HG03139 (cell line): Measurements from ENCODE around the gene ZNF646.

Experiments
- ATAC-seq: cut with Tn5 transposase; IDR thresholded peaks from one replicate; pipeline ENCODE4 v1.9.1; 2021; ENCODE audit not compliant: unreplicated experiment

ZNF646 gene

GRCh38 chr16:31064882-31065461 is 9.2 kb upstream of the ZNF646 start:
- ATAC-seq, result no peak

- no peak for ATAC-seq
These were observed 6.9 kb upstream of the ZNF646 start for GRCh38 chr16:31067342-31067741.

GRCh38 chr16:31071861-31072260 is 2.4 kb upstream of the ZNF646 start:
- ATAC-seq, result no peak

- no peak for ATAC-seq
These were observed 1.6 kb upstream of the ZNF646 start for GRCh38 chr16:31072540-31073141.

GRCh38 chr16:31073142-31073969 is 866 bp upstream of the ZNF646 start:
- peak; percentile 39 for ATAC-seq

- ATAC-seq, result no peak
These were observed 577 bp downstream of the ZNF646 start for GRCh38 chr16:31074814-31075183.

GRCh38 chr16:31076319-31076718 is 2.1 kb downstream of the ZNF646 start:
- ATAC-seq, result no peak

- no peak for ATAC-seq
These were observed 2.8 kb downstream of the ZNF646 start for GRCh38 chr16:31077024-31077423.

GRCh38 chr16:31077592-31078396 is 3.6 kb downstream of the ZNF646 start:
- no peak for ATAC-seq

- ATAC-seq, result no peak
These were observed 4.5 kb downstream of the ZNF646 start for GRCh38 chr16:31078597-31079341.

- ATAC-seq, result no peak
These were observed 5.2 kb downstream of the ZNF646 start for GRCh38 chr16:31079342-31079944.

GRCh38 chr16:31080035-31080629 is 5.9 kb downstream of the ZNF646 start:
- no peak for ATAC-seq

- ATAC-seq, result no peak
These were observed 6.7 kb downstream of the ZNF646 start for GRCh38 chr16:31080756-31081419.

GRCh38 chr16:31081428-31082351 is 7.5 kb downstream of the ZNF646 start:
- ATAC-seq, result no peak

- ATAC-seq, result no peak
These were observed 8.3 kb downstream of the ZNF646 start for GRCh38 chr16:31082368-31083045.

GRCh38 chr16:31083081-31083480 is 8.9 kb downstream of the ZNF646 start:
- no peak for ATAC-seq

GRCh38 chr16:31083556-31083955 is 9.3 kb downstream of the ZNF646 start:
- ATAC-seq, result no peak

GRCh38 chr16:31083981-31084380 is 9.8 kb downstream of the ZNF646 start:
- ATAC-seq, result no peak
